ENCODE results near the gene EBF3.

EBF3 gene

DNA sequence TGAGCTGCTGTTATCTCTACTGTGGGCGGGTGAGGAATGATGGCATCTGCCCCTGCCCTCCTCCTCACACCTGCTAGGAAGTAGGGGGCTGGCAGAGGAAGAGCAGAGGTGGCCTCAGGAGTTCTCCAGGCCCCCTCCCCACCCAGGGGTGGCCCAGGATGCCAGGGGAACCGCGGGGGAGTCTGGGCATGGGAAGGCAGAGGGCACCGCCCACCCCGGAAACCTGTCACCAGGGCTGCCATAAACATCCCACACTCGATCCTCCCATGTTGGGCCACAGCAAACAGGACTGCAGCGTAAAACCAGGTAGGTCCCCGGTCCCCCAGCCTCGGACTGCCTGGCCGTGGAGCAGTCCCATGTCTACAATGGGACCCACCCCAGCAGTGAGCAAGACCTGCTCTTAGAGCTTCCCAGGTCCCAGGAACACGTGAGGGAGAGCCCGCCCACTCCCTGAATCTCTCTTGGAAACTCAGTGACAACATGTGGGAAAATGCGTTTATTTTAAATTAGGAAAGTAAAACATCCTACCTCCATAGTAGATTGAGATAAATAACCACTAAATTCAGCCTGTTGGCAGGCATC lies 23.4 kb downstream of the EBF3 start:
- no peak for DNase-seq (ENCODE audit: insufficient read length)
- no peak for FAIRE-seq
- no peak for TF ChIP-seq POLR2A (IDR thresholded peaks at IDR 0.05; ENCODE audit: low read depth, low read length)
- no peak for TF ChIP-seq POLR2AphosphoS5 (IDR thresholded peaks at IDR 0.05; ENCODE audit: low read depth, low read length)
- no peak for TF ChIP-seq TAF1 (IDR thresholded peaks at IDR 0.05; ENCODE audit: borderline replicate concordance, low read depth, low read length)

GRCh38 chr10:129939416-129940275 lies 24.4 kb downstream of the EBF3 start:
- FAIRE-seq (no peak), DNase-seq (ENCODE audit: insufficient read length) (no peak)
- TF ChIP-seq POLR2A (IDR thresholded peaks at IDR 0.05; ENCODE audit: low read depth, low read length): no peak
- TF ChIP-seq POLR2AphosphoS5 (IDR thresholded peaks at IDR 0.05; ENCODE audit: low read depth, low read length): no peak
- TF ChIP-seq TAF1 (IDR thresholded peaks at IDR 0.05; ENCODE audit: borderline replicate concordance, low read depth, low read length): no peak

DNA sequence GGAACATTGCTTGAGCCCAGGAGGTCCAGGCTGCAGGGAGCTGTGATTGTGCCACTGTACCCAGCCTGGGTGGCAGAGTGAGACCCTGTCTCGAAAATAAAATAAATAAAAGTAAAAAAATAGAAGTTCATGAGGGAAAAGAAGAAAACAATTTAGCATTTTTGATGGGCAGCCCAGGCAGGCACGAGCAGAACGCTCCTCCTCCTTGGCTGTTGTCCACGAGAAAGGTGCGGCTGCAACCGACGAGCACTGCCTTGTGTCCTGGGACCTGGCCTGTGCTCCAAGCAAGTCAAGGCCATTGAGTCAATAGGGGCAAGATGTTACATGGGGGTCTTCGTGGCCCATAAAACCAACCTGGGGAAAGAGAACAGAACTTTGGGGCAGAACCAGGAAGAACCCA lies 25.6 kb downstream of the EBF3 start:
- no peak for TF ChIP-seq POLR2AphosphoS5 (IDR thresholded peaks at IDR 0.05; ENCODE audit: low read depth, low read length)
- no peak for TF ChIP-seq POLR2A (IDR thresholded peaks at IDR 0.05; ENCODE audit: low read depth, low read length)
- no peak for TF ChIP-seq TAF1 (IDR thresholded peaks at IDR 0.05; ENCODE audit: borderline replicate concordance, low read depth, low read length)
- no peak for FAIRE-seq
- DNase-seq (ENCODE audit: insufficient read length): no peak

DNA sequence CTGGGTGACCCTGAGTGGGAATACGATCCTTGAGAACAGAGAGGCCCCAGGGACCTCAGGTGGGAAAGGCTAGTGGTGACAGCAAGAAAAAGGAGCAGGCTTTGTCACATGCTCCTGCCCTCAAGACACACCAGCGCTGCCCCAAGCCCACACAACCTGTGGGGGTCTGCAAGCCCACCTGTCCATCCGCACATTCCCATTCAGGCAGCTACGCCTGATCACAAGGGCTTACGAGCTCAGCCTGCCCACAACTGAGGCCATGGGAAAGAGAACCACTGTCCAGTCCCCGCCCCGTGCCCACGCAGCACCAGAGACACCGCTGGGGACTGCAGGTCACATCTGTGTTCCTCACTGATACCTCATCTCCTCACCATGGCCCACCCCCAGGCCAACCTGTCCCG lies 26.7 kb downstream of the EBF3 start:
- TF ChIP-seq TAF1 (IDR thresholded peaks at IDR 0.05; ENCODE audit: borderline replicate concordance, low read depth, low read length) (no peak), POLR2A (IDR thresholded peaks at IDR 0.05; ENCODE audit: low read depth, low read length) (no peak), POLR2AphosphoS5 (IDR thresholded peaks at IDR 0.05; ENCODE audit: low read depth, low read length) (no peak)
- DNase-seq (ENCODE audit: insufficient read length) (no peak), FAIRE-seq (no peak)

DNA sequence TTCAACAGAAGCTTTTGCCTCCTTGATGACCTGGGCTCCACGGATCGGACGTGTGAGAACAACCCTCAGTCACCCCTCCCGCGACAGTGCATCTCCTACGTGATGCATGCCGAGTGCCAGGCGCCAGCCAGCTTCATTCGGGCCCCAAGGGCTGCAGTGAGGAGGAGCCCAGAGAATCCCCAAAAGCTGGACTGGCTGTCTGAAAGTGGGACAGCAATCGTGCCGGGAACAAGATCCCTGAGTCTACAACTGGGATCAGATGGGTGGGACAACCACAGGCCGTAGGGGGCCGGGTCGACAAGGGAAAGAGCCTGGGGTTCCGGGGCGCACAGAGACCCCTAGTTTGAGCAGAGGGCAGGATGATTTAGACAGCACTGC lies 27.2 kb downstream of the EBF3 start:
- DNase-seq (ENCODE audit: insufficient read length) (no peak), FAIRE-seq (no peak)
- no peak for TF ChIP-seq POLR2AphosphoS5 (IDR thresholded peaks at IDR 0.05; ENCODE audit: low read depth, low read length)
- TF ChIP-seq POLR2A (IDR thresholded peaks at IDR 0.05; ENCODE audit: low read depth, low read length): no peak

DNA sequence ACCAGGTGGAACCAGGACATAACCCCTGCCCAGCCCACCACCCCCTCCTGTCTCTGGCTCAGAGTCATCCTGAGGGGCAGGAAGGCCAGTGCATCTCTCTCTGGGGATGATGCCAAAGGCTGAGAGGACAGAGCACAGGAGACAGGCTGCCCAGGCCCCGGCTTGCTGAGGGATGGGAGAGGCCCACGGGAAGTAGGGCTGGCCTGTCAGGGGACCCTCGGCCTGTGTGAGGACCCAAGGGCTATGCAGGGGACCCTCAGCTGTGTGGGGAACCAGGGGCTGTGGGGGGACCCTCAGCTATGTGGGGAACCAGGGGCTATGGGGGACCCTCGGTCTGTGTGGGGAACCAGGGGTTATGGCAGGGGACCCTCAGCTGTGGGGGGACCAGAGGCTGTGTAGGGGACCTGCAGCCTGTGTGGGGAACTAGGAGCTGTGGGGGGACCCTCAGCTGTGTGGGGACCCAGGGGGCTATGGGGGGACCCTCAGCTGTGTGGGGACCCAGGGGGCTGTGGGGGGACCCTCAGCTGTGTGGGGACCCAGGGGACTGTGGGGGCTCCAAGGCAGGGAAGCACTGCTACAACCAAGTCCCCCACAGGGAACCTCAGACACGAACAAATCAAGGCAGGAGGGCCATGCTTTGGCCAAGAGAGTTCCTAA lies 27.7 kb downstream of the EBF3 start:
- TF ChIP-seq POLR2AphosphoS5 (IDR thresholded peaks at IDR 0.05; ENCODE audit: low read depth, low read length) (no peak), POLR2A (IDR thresholded peaks at IDR 0.05; ENCODE audit: low read depth, low read length) (no peak), TAF1 (IDR thresholded peaks at IDR 0.05; ENCODE audit: borderline replicate concordance, low read depth, low read length) (no peak)
- DNase-seq (ENCODE audit: insufficient read length) (no peak), FAIRE-seq (no peak)

- no peak for TF ChIP-seq POLR2AphosphoS5 (IDR thresholded peaks at IDR 0.05; ENCODE audit: low read depth, low read length)
- TF ChIP-seq TAF1 (IDR thresholded peaks at IDR 0.05; ENCODE audit: borderline replicate concordance, low read depth, low read length): no peak
- TF ChIP-seq POLR2A (IDR thresholded peaks at IDR 0.05; ENCODE audit: low read depth, low read length): no peak
- DNase-seq (ENCODE audit: insufficient read length): no peak
- no peak for FAIRE-seq
Measured at GRCh38 chr10:129935867-129936152, 28.3 kb downstream of the EBF3 start.

- TF ChIP-seq POLR2AphosphoS5 (IDR thresholded peaks at IDR 0.05; ENCODE audit: low read depth, low read length) (no peak), TAF1 (IDR thresholded peaks at IDR 0.05; ENCODE audit: borderline replicate concordance, low read depth, low read length) (no peak), POLR2A (IDR thresholded peaks at IDR 0.05; ENCODE audit: low read depth, low read length) (no peak)
- no peak for DNase-seq (ENCODE audit: insufficient read length)
- no peak for FAIRE-seq
Measured at GRCh38 chr10:129935102-129935866, 28.8 kb downstream of the EBF3 start.

DNA sequence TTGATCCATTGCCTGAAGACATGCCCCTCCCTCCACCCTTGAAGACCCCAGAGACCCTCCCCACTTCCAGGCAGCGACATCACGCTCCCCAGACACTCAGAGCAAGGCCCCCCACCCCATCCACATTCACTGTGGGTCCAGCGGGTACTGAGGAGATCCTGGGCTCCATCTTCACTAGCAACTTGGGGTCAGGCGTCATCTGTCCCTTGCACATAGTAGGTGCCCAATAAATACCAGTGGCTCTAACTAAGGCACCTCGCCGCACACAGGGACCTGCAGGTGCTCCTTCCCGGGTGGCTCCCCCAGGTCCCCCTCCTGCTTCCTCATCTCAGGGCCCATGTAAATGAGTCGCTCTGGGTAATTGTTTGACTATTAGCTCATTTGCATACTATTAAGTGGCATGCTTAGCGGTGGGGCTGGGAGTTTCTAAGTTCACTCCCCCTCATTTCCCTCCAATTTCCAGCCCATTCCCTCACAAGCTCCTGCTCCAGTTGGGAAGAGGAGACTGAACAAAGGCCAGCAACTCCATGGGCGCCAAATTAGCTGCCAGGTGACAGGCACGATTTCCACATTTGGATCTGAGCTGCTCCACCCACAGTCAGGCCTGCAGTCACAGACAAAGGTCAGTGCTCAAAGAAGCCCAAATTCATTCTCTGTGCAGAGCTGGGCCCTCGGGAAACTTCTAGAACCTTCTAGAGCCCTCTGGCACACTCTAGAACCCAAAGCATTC lies 29.7 kb downstream of the EBF3 start:
- DNase-seq (ENCODE audit: insufficient read length) (no peak), FAIRE-seq (no peak)
- TF ChIP-seq TAF1 (IDR thresholded peaks at IDR 0.05; ENCODE audit: borderline replicate concordance, low read depth, low read length): no peak
- no peak for TF ChIP-seq POLR2AphosphoS5 (IDR thresholded peaks at IDR 0.05; ENCODE audit: low read depth, low read length)
- no peak for TF ChIP-seq POLR2A (IDR thresholded peaks at IDR 0.05; ENCODE audit: low read depth, low read length)

GRCh38 chr10:129933456-129934092 lies 30.5 kb downstream of the EBF3 start:
- no peak for FAIRE-seq
- TF ChIP-seq POLR2AphosphoS5 (IDR thresholded peaks at IDR 0.05; ENCODE audit: low read depth, low read length) (no peak), TAF1 (IDR thresholded peaks at IDR 0.05; ENCODE audit: borderline replicate concordance, low read depth, low read length) (no peak), POLR2A (IDR thresholded peaks at IDR 0.05; ENCODE audit: low read depth, low read length) (no peak)
- DNase-seq (ENCODE audit: insufficient read length): no peak

Data from GM12892 (cell line).